Mucosa of rectum (tissue), 2 donors: ENCODE results near the gene MAP4K2.

Experiments
- H3K27ac ChIP-seq, 2 donors: one replicate each; pipeline ENCODE4 v1.7.0; 2013; ENCODE audit warnings: inconsistent platforms in 2 of 2, low read depth in 2 of 2, low read length in 2 of 2
- H3K27me3 ChIP-seq, 2 donors: one replicate each; pipeline ENCODE4 v1.7.0; 2013; ENCODE audit warnings: low read length in 2 of 2; ENCODE audit not compliant: control insufficient read depth in 2 of 2, insufficient read depth in 2 of 2
- H3K36me3 ChIP-seq, 2 donors: one replicate each; pipeline ENCODE4 v1.7.0; 2013; ENCODE audit warnings: low read length in 2 of 2; ENCODE audit not compliant: control insufficient read depth in 2 of 2, insufficient read depth in 2 of 2
- H3K4me1 ChIP-seq, 2 donors: one replicate each; pipeline ENCODE4 v1.7.0; 2013; ENCODE audit warnings: low read length in 2 of 2, mild to moderate bottlenecking in 1 of 2; ENCODE audit not compliant: control insufficient read depth in 2 of 2, insufficient read depth in 2 of 2
- H3K4me3 ChIP-seq, 2 donors: one replicate each; pipeline ENCODE4 v1.7.0; 2013; ENCODE audit warnings: low read length in 2 of 2
- H3K9ac ChIP-seq, 2 donors: one replicate each; pipeline ENCODE4 v1.7.0; 2013; ENCODE audit warnings: low read length in 2 of 2, low read depth in 1 of 2, mild to moderate bottlenecking in 1 of 2
- H3K9me3 ChIP-seq, 2 donors: one replicate each; pipeline ENCODE4 v1.7.0; 2013; ENCODE audit warnings: low read length in 2 of 2; ENCODE audit not compliant: control insufficient read depth in 2 of 2
- donor health status: healthy.
- donor health status: Normal muscosa, but diverticular disease.

MAP4K2 gene

DNA sequence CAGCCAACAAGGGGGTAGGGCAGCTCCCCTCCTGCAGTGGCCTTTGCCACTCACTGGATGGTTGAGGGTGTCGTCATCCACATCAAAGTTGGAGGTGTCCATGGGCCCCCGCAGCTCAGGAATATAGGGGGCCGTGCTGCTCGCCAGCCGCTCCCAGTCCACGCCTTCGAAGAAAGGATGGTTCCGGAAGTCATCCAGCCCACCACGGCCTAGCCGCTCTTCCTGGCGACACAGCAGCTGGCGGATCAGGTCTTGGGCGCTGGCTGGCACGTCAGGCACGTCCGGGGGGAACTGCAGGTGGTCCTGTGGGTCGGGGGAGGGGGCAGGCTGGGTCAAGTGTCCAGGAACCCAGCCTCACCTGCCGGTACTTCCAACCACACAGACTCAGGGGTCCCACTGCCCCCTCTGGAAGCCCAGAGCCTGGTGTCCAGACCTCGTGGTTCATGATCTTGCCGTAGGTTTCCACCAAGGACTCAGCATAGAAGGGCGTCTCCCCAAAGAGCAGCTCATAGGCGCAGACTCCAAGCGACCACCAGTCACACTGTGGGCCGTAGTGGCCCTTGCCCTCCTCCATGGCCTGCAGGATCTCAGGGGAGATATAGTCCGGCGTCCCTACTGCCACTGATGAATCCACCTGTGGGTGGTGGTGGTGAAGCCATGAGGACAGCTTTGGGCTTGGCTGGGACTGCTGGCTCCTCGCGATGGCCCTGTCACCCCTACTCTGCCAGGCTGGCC lies 35.8 kb upstream of the MAP4K2 start:
- Histone ChIP-seq H3K4me3 (no peak overlapping the region), H3K9me3 (no peaks in the 10 kb centered on the region), H3K27ac (no peak overlapping the region), H3K27me3 (no peaks in the 10 kb centered on the region), H3K4me1 (peaks cover 8 to 16% of the 10 kb centered on the region in 2 donors), H3K36me3 (peaks cover 31 to 34% of the 10 kb centered on the region in 2 donors), H3K9ac (no peak overlapping the region)

GRCh38 chr11:64837887-64838351 lies 34.9 kb upstream of the MAP4K2 start:
- no peak overlapping the region for H3K9ac ChIP-seq
- peaks cover 36 to 42% of the 10 kb centered on the region in 2 donors for H3K36me3 ChIP-seq
- no peaks in the 10 kb centered on the region for H3K9me3 ChIP-seq
- H3K27me3 ChIP-seq = no peaks in the 10 kb centered on the region
- no peak overlapping the region for H3K4me3 ChIP-seq
- peaks cover 3 to 11% of the 10 kb centered on the region in 2 donors for H3K4me1 ChIP-seq
- no peak overlapping the region for H3K27ac ChIP-seq

- H3K36me3 ChIP-seq = peaks cover 41 to 47% of the 10 kb centered on the region in 2 donors
- no peak overlapping the region for H3K27ac ChIP-seq
- H3K9ac ChIP-seq = no peak overlapping the region
Measured at GRCh38 chr11:64836448-64837072, 33.5 kb upstream of the MAP4K2 start.

DNA sequence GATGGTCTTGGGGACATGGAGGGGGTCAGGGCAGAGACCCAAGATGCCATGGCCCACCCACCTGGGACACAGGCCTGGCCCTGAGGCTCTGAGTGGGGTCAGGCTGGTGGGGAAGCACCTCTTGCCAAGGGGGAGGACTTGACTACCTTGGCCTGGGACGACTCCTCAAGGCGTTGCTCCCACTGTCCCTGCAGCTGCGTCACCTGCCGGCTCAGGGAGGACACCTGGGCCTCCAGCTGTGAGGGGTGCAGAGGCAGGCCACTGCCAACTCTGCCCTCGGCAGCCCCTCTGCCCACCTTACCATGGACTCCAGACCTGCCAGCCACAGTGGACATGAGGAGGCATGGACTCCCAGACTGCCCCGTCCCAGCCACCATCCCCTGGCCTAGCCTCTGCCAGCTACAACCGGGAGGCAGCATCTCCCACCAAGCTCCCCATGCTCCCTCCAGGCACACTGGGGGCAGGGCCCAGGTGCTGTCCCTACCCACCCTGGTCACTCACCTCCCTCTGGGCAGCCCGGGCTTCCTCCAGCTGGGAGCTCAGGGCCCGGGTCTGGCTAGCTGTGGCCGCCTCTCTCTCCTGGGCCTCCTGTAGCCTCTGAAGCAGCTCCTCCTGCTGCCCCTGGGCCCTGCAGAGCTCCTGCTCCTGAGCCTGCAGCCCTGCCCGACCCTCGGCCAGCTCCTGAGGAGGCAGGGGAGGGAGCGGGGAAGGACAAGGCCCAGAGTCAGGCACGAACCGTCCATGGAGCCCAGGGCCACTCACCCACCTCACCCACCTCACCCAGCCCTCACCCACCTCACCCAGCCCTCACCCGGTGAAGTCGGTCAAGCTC lies 32.8 kb upstream of the MAP4K2 start:
- H3K27me3 ChIP-seq = no peaks in the 10 kb centered on the region
- peaks cover 40 to 48% of the 10 kb centered on the region in 2 donors for H3K36me3 ChIP-seq
- H3K9me3 ChIP-seq = no peaks in the 10 kb centered on the region
- H3K4me1 ChIP-seq = peaks cover 0 to 5% of the 10 kb centered on the region in 2 donors
- H3K9ac ChIP-seq = no peak overlapping the region
- no peak overlapping the region for H3K4me3 ChIP-seq
- H3K27ac ChIP-seq = peak overlapping the region in 1 of 2 donors; percentile 47

More at GRCh38 chr11:64836448-64837072, 33.5 kb upstream of the MAP4K2 start:
- no peaks in the 10 kb centered on the region for H3K9me3 ChIP-seq
- no peak overlapping the region for H3K4me3 ChIP-seq
- H3K27me3 ChIP-seq = no peaks in the 10 kb centered on the region
- peaks cover 0 to 5% of the 10 kb centered on the region in 2 donors for H3K4me1 ChIP-seq

GRCh38 chr11:64834723-64835615 lies 32.0 kb upstream of the MAP4K2 start:
- peaks cover 0 to 5% of the 10 kb centered on the region in 2 donors for H3K4me1 ChIP-seq
- H3K27ac ChIP-seq = peak overlapping the region in 1 of 2 donors; percentile 47
- no peaks in the 10 kb centered on the region for H3K9me3 ChIP-seq
- peaks cover 41 to 52% of the 10 kb centered on the region in 2 donors for H3K36me3 ChIP-seq
- no peaks in the 10 kb centered on the region for H3K27me3 ChIP-seq
- no peak overlapping the region for H3K4me3 ChIP-seq
- H3K9ac ChIP-seq = no peak overlapping the region

- H3K27ac ChIP-seq = no peak overlapping the region
- no peak overlapping the region for H3K9ac ChIP-seq
- no peaks in the 10 kb centered on the region for H3K9me3 ChIP-seq
- peaks cover 34 to 52% of the 10 kb centered on the region in 2 donors for H3K36me3 ChIP-seq
- H3K4me3 ChIP-seq = no peak overlapping the region
- peaks cover 0 to 5% of the 10 kb centered on the region in 2 donors for H3K4me1 ChIP-seq
- no peaks in the 10 kb centered on the region for H3K27me3 ChIP-seq
Measured at GRCh38 chr11:64834031-64834722, 31.2 kb upstream of the MAP4K2 start.

- H3K9me3 ChIP-seq = no peaks in the 10 kb centered on the region
- H3K4me1 ChIP-seq = peaks cover 0 to 5% of the 10 kb centered on the region in 2 donors
- peaks cover 29 to 46% of the 10 kb centered on the region in 2 donors for H3K36me3 ChIP-seq
- no peaks in the 10 kb centered on the region for H3K27me3 ChIP-seq
- H3K27ac ChIP-seq = no peak overlapping the region
- no peak overlapping the region for H3K9ac ChIP-seq
- H3K4me3 ChIP-seq = no peak overlapping the region
Measured at GRCh38 chr11:64833509-64833908, 30.5 kb upstream of the MAP4K2 start.

DNA sequence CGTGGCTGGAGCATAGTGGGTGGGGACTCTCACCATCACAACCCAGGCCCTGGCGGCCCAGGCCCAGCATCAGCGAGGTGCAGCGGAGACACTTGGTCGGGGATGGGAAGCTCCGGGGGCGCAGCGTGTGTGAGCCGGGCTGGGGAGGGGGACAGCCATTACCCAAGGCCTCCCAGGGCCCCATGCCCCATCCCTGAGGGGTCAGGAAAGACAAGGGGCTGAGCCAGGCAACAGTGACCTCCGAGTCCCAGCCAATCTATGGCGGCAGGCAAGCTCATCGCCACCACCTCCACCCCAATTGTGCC lies 30.1 kb upstream of the MAP4K2 start:
- no peak overlapping the region for H3K27ac ChIP-seq
- no peaks in the 10 kb centered on the region for H3K9me3 ChIP-seq
- H3K4me3 ChIP-seq = no peak overlapping the region
- no peak overlapping the region for H3K9ac ChIP-seq
- no peaks in the 10 kb centered on the region for H3K27me3 ChIP-seq
- H3K36me3 ChIP-seq = peaks cover 26 to 44% of the 10 kb centered on the region in 2 donors
- H3K4me1 ChIP-seq = peaks cover 0 to 5% of the 10 kb centered on the region in 2 donors
